Uterus (tissue), 4 donors: Measurements from ENCODE around the gene SNAI1. TPM values are rescaled to one million over a fixed set of nuclear protein-coding genes. Genes with fewer than 3 reads are reported as not detected.
"Not testable (repeated sequence)": the region's sequence is repeated elsewhere in the genome, so short reads cannot be mapped to it uniquely, and the experiment has no call there.

ENCODE experiments used
- DNase-seq, 2 donors: peaks; one replicate each; pipeline ENCODE4 v3.0.0-alpha.2; 2019 to 2020
- H3K27ac ChIP-seq, 2 donors: fragments of 200-600 bp; sonication (generic); 1 replicate in 1 of 2; 2 replicates in 1 of 2; pipeline ENCODE4 v1.5.1; 2016 to 2018
- H3K27me3 ChIP-seq, 2 donors: fragments of 200-600 bp; sonication (generic); one replicate each; pipeline ENCODE4 v1.5.1; 2018 to 2019; ENCODE audit warnings: control low read depth in 1 of 2
- H3K36me3 ChIP-seq, 2 donors: fragments of 200-600 bp; sonication (generic); one replicate each; pipeline ENCODE4 v1.5.1; 2019; ENCODE audit warnings: control low read depth in 1 of 2
- H3K4me1 ChIP-seq, 2 donors: fragments of 200-600 bp; sonication (generic); one replicate each; pipeline ENCODE4 v1.5.1; 2018 to 2019; ENCODE audit warnings: control low read depth in 1 of 2
- H3K4me3 ChIP-seq, 2 donors: fragments of 200-600 bp; sonication (generic); 1 replicate in 1 of 2; 2 replicates in 1 of 2; pipeline ENCODE4 v1.5.1; 2018 to 2019; ENCODE audit warnings: mild to moderate bottlenecking in 1 of 2
- H3K9me3 ChIP-seq, 2 donors: fragments of 200-600 bp; sonication (generic); one replicate each; pipeline ENCODE4 v1.5.1; 2019; ENCODE audit warnings: control low read depth in 1 of 2
- POLR2A ChIP-seq, 2 donors: fragments of 450-650 bp; IDR thresholded peaks; one replicate each; pipeline ENCODE4 v1.6.1; 2016; ENCODE audit warnings: antibody characterized with exemption in 2 of 2, mild to moderate bottlenecking in 1 of 2, moderate library complexity in 1 of 2
- intact Hi-C: fragments of 100-400 bp; cut with DNase I; formaldehyde crosslinking; loops from one replicate; pipeline ENCODE4 v1.15.1; 2023; ENCODE audit warnings: low total_unique reads
- total RNA-seq, 4 donors: library from RNA; depleted of rRNA in 3 of 4; stranded (reverse); fragments of >200 nt in 3 of 4; gene quantifications; one replicate each; pipeline versions ENCODE4 v1.1.0 to v1.2.4, GENCODE V29; 2014 to 2023
- TF ChIP-seq, protein P1 (sequence below), 4 experiments: fragments of 200-600 bp in 2 of 4; fragments of 450-650 bp in 2 of 4; sonication (generic) in 2 of 4; IDR thresholded peaks; one replicate each; pipeline ENCODE4 v1.5.1; 2016 to 2019; ENCODE audit warnings: antibody characterized with exemption in 4 of 4, mild to moderate bottlenecking in 2 of 4, moderate library complexity in 1 of 4
- donor health status: DM: yes; HTN: yes; CAD: no.

SNAI1 gene
- total RNA-seq, 4 donors from 2014 or later: 1.0 to 15.4 (median 4.5) TPM

GRCh38 chr20:50004229-50004628 is 21.4 kb downstream of the SNAI1 start:
- no peak overlapping the region for H3K4me3 ChIP-seq
- no peak for DNase-seq
- TF ChIP-seq POLR2A (IDR thresholded peaks at IDR 0.05): no peak
- TF ChIP-seq, protein P1, sequence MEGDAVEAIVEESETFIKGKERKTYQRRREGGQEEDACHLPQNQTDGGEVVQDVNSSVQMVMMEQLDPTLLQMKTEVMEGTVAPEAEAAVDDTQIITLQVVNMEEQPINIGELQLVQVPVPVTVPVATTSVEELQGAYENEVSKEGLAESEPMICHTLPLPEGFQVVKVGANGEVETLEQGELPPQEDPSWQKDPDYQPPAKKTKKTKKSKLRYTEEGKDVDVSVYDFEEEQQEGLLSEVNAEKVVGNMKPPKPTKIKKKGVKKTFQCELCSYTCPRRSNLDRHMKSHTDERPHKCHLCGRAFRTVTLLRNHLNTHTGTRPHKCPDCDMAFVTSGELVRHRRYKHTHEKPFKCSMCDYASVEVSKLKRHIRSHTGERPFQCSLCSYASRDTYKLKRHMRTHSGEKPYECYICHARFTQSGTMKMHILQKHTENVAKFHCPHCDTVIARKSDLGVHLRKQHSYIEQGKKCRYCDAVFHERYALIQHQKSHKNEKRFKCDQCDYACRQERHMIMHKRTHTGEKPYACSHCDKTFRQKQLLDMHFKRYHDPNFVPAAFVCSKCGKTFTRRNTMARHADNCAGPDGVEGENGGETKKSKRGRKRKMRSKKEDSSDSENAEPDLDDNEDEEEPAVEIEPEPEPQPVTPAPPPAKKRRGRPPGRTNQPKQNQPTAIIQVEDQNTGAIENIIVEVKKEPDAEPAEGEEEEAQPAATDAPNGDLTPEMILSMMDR (IDR thresholded peaks at IDR 0.05): no peak
- no peaks in the 10 kb centered on the region for H3K36me3 ChIP-seq
- no peaks in the 10 kb centered on the region for H3K4me1 ChIP-seq
- no peaks in the 10 kb centered on the region for H3K27me3 ChIP-seq
- H3K9me3 ChIP-seq: no peaks in the 10 kb centered on the region
- intact Hi-C loops: no loop called here
- H3K27ac ChIP-seq: no peak overlapping the region

DNA sequence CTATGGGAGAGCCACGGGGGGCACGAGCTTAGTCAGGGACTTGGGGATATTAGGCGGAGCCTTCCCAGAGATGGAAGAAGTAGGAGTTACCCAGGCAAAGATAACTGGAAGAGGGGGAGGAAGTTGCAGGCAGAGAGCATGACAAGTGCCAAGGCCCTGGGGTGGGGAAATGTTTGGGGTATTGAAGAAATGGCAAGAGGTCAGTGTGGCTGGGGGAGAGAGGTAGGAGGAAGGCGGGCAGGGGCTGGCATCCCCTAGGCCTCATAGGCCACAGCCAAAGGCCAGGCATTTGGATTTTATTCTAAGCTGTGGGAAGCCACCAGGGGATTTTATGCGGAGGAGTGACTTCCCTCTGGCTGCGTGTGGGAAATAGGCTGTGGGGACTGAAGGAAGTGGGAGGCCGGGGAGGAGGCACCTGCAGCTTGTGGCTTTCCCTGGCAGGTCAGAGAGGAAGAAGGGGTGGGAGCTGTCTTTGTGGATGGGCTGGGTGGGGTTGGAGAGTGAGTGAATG is 22.7 kb downstream of the SNAI1 start:
- Histone ChIP-seq H3K9me3 (no peaks in the 10 kb centered on the region), H3K27me3 (no peaks in the 10 kb centered on the region), H3K27ac (no peak overlapping the region), H3K36me3 (no peaks in the 10 kb centered on the region), H3K4me1 (no peaks in the 10 kb centered on the region), H3K4me3 (no peak overlapping the region)
- DNase-seq: no peak
- TF ChIP-seq, protein P1 (IDR thresholded peaks at IDR 0.05): no peak
- TF ChIP-seq POLR2A (IDR thresholded peaks at IDR 0.05): no peak
- intact Hi-C loops: no loop called here

GRCh38 chr20:50007369-50007768 is 24.6 kb downstream of the SNAI1 start:
- H3K27ac ChIP-seq: no peak overlapping the region
- TF ChIP-seq, protein P1 (IDR thresholded peaks at IDR 0.05): no peak
- TF ChIP-seq POLR2A (IDR thresholded peaks at IDR 0.05): no peak
- no peaks in the 10 kb centered on the region for H3K9me3 ChIP-seq
- H3K36me3 ChIP-seq: no peaks in the 10 kb centered on the region
- intact Hi-C loops: no loop called here
- no peak overlapping the region for H3K4me3 ChIP-seq
- no peaks in the 10 kb centered on the region for H3K4me1 ChIP-seq
- no peaks in the 10 kb centered on the region for H3K27me3 ChIP-seq
- DNase-seq: no peak

DNA sequence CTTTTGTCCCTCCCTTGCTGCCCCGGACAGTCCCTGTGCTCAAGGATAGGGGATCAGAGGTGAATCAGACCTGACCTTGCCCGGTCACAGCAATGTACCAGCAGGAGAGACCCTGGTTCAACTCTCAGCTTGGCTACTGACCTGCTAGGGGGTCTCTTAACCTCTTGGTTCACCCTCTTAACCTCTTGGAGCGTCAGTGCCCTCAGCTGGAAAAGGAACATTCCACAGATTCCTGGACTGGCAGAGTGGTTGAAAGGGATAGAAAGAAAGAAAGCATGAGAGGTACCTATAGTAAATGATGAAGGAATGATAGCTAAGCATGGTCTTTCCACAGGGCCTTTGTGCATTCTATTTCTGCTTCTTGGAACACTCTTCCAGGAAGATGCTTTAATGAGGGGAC is 25.2 kb downstream of the SNAI1 start:
- intact Hi-C loops: no loop called here
- Histone ChIP-seq H3K27me3 (no peaks in the 10 kb centered on the region), H3K36me3 (no peaks in the 10 kb centered on the region), H3K9me3 (no peaks in the 10 kb centered on the region), H3K4me3 (no peak overlapping the region), H3K4me1 (no peaks in the 10 kb centered on the region), H3K27ac (no peak overlapping the region)
- DNase-seq: no peak
- TF ChIP-seq, protein P1 (IDR thresholded peaks at IDR 0.05): no peak
- no peak for TF ChIP-seq POLR2A (IDR thresholded peaks at IDR 0.05)

GRCh38 chr20:50009521-50010454 is 27.0 kb downstream of the SNAI1 start:
- DNase-seq: no peak
- Histone ChIP-seq H3K27ac (no peak overlapping the region), H3K4me3 (no peak overlapping the region), H3K4me1 (no peaks in the 10 kb centered on the region), H3K36me3 (no peaks in the 10 kb centered on the region), H3K9me3 (no peaks in the 10 kb centered on the region), H3K27me3 (no peaks in the 10 kb centered on the region)
- intact Hi-C loops: no loop called here
- no peak for TF ChIP-seq POLR2A (IDR thresholded peaks at IDR 0.05)
- TF ChIP-seq, protein P1 (IDR thresholded peaks at IDR 0.05): no peak

GRCh38 chr20:50011597-50011996 is 28.8 kb downstream of the SNAI1 start:
- H3K27ac ChIP-seq, H3K36me3 ChIP-seq, intact Hi-C loops, H3K27me3 ChIP-seq, DNase-seq, H3K9me3 ChIP-seq, H3K4me3 ChIP-seq, H3K4me1 ChIP-seq: not testable (repeated sequence)
